ENCODE data around the gene IGSF9. TPM values are rescaled to one million over a fixed set of nuclear protein-coding genes. Genes with fewer than 3 reads are reported as not detected.

Gene IGSF9
- 0.25 TPM for total RNA-seq
- long read RNA-seq, partial matches to known transcripts: 0 of 1 reads
- long read RNA-seq, other reads (novel, unspliced or antisense): 1 of 1 reads

- peak; percentile 77 for TF ChIP-seq CTCF (IDR thresholded peaks at IDR 0.05; ENCODE audit: borderline replicate concordance)
- Histone ChIP-seq H3K36me3 (no peaks in the 10 kb centered on the region), H3K4me1 (peaks cover 18% of the 10 kb centered on the region), H3K27ac (replicated peaks) (no peak within 1 kb of the TSS), H3K27me3 (ENCODE audit: low read depth) (peaks cover 31% of the 10 kb centered on the region), H3K4me3 (peak within 1 kb of the TSS; percentile 69), H3K9me3 (replicated peaks) (no peaks in the 10 kb centered on the region)
- intact Hi-C loops (cut with micrococcal nuclease): loop anchor here (5.0 to 10.0 kb wide), 2 partner anchors 62 to 151 kb away; no protein-coding TSS in a partner anchor
- DNase-seq: peak; percentile 85
Observed at GRCh38 chr1:159945483-159946241, at the start of gene IGSF9. TSS of gene IGSF9 (minus strand) at chr1:159945613. CDS start at chr1:159943454, 2,159 bp downstream.

GRCh38 chr1:159994896-159995295, 49.5 kb upstream of the IGSF9 start:
- intact Hi-C loops (cut with micrococcal nuclease): no loop called here
- no peak overlapping the region for H3K4me3 ChIP-seq
- no peaks in the 10 kb centered on the region for H3K9me3 ChIP-seq (replicated peaks)
- peaks cover 35% of the 10 kb centered on the region for H3K4me1 ChIP-seq
- H3K27me3 ChIP-seq (ENCODE audit: low read depth): no peaks in the 10 kb centered on the region
- DNase-seq: no peak
- no peak for TF ChIP-seq CTCF (IDR thresholded peaks at IDR 0.05; ENCODE audit: borderline replicate concordance)
- H3K27ac ChIP-seq (replicated peaks): no peak overlapping the region
- H3K36me3 ChIP-seq: no peaks in the 10 kb centered on the region

- intact Hi-C loops (cut with micrococcal nuclease): no loop called here
- H3K27me3 ChIP-seq (ENCODE audit: low read depth): no peaks in the 10 kb centered on the region
- H3K4me3 ChIP-seq: no peak overlapping the region
- H3K4me1 ChIP-seq: peaks cover 35% of the 10 kb centered on the region
- no peak for TF ChIP-seq CTCF (IDR thresholded peaks at IDR 0.05; ENCODE audit: borderline replicate concordance)
- H3K27ac ChIP-seq (replicated peaks): no peak overlapping the region
- DNase-seq: no peak
- no peaks in the 10 kb centered on the region for H3K36me3 ChIP-seq
- no peaks in the 10 kb centered on the region for H3K9me3 ChIP-seq (replicated peaks)
Observed at GRCh38 chr1:159993911-159994310, 48.5 kb upstream of the IGSF9 start.

- Histone ChIP-seq H3K27ac (replicated peaks) (peak overlapping the region; percentile 15), H3K36me3 (no peaks in the 10 kb centered on the region), H3K4me3 (no peak overlapping the region), H3K9me3 (replicated peaks) (no peaks in the 10 kb centered on the region), H3K4me1 (peaks cover 35% of the 10 kb centered on the region), H3K27me3 (ENCODE audit: low read depth) (peaks cover 5% of the 10 kb centered on the region)
- no peak for DNase-seq
- intact Hi-C loops (cut with micrococcal nuclease): no loop called here
- no peak for TF ChIP-seq CTCF (IDR thresholded peaks at IDR 0.05; ENCODE audit: borderline replicate concordance)
Observed at GRCh38 chr1:159992161-159992560, 46.7 kb upstream of the IGSF9 start.

GRCh38 chr1:159991513-159991912, 46.1 kb upstream of the IGSF9 start:
- TF ChIP-seq CTCF (IDR thresholded peaks at IDR 0.05; ENCODE audit: borderline replicate concordance): no peak
- Histone ChIP-seq H3K9me3 (replicated peaks) (no peaks in the 10 kb centered on the region), H3K4me3 (no peak overlapping the region), H3K27ac (replicated peaks) (no peak overlapping the region), H3K36me3 (no peaks in the 10 kb centered on the region), H3K4me1 (peaks cover 33% of the 10 kb centered on the region), H3K27me3 (ENCODE audit: low read depth) (peaks cover 5% of the 10 kb centered on the region)
- no peak for DNase-seq
- intact Hi-C loops (cut with micrococcal nuclease): no loop called here
